Vagina (tissue), 2 donors: ENCODE results near the gene TAGLN2.

ENCODE experiments used
- CTCF ChIP-seq, 3 experiments: fragments of 450-650 bp in 2 of 3; fragments of 200-600 bp in 1 of 3; sonication (generic) in 1 of 3; IDR thresholded peaks; one replicate each; pipeline ENCODE4 v1.5.1; 2017 to 2019; ENCODE audit warnings: antibody characterized with exemption in 3 of 3, mild to moderate bottlenecking in 2 of 3, moderate library complexity in 2 of 3
- POLR2A ChIP-seq, 2 donors: fragments of 450-650 bp; IDR thresholded peaks; one replicate each; pipeline ENCODE4 v1.6.1; 2017; ENCODE audit warnings: antibody characterized with exemption in 2 of 2, mild to moderate bottlenecking in 2 of 2, moderate library complexity in 2 of 2
- POLR2AphosphoS5 ChIP-seq, 2 donors: sonication (generic); formaldehyde crosslinking; IDR thresholded peaks; one replicate each; pipeline ENCODE4 v1.9.0; 2017; ENCODE audit warnings: antibody characterized with exemption in 2 of 2, mild to moderate bottlenecking in 2 of 2, low read depth in 1 of 2; ENCODE audit not compliant: insufficient read depth in 1 of 2

- TF ChIP-seq CTCF (IDR thresholded peaks at IDR 0.05) (no peak), POLR2A (IDR thresholded peaks at IDR 0.05) (no peak), POLR2AphosphoS5 (IDR thresholded peaks at IDR 0.05; ENCODE audit: insufficient read depth in 1 of 2, low read depth in 1 of 2) (no peak)
Observed at GRCh38 chr1:159928491-159929050, 3.3 kb upstream of the TAGLN2 start.
